Chondrocyte (in vitro differentiated cells): ENCODE measurements around the gene KRT38. TPM values are rescaled to one million over a fixed set of nuclear protein-coding genes. Genes with fewer than 3 reads are reported as not detected.

Experiments
- DNase-seq: peaks from one replicate; pipeline ENCODE4 v3.0.0; 2021; ENCODE audit warnings: mixed read lengths, low spot score
- H3K27ac Mint-ChIP-seq: one replicate; pipeline ENCODE4 v1.8.0; 2021; ENCODE audit warnings: mild to moderate bottlenecking, moderate library complexity, mixed read lengths; ENCODE audit not compliant: unreplicated experiment
- H3K27me3 Mint-ChIP-seq: 2 replicates; pipeline ENCODE4 v1.8.0; 2021; ENCODE audit warnings: low read depth, mixed read lengths
- H3K36me3 Mint-ChIP-seq: 2 replicates; pipeline ENCODE4 v1.8.0; 2021; ENCODE audit warnings: low read depth, mixed read lengths
- H3K4me1 Mint-ChIP-seq: 2 replicates; pipeline ENCODE4 v1.8.0; 2021; ENCODE audit warnings: low read depth, mild to moderate bottlenecking, mixed read lengths
- H3K4me3 Mint-ChIP-seq: one replicate; pipeline ENCODE4 v1.8.0; 2021; ENCODE audit warnings: mild to moderate bottlenecking, moderate library complexity, mixed read lengths; ENCODE audit not compliant: unreplicated experiment
- H3K9me3 Mint-ChIP-seq: 2 replicates; pipeline ENCODE4 v1.8.0; 2021; ENCODE audit warnings: low read depth, mixed read lengths
- total RNA-seq: library from RNA; stranded (reverse); gene quantifications from 3 replicates; pipeline ENCODE4 v1.2.1, GENCODE V29; 2021
- TF ChIP-seq, protein P1 (sequence below): fragments of 200-600 bp; sonication (generic); IDR thresholded peaks from 2 replicates; pipeline ENCODE4 v1.5.0; 2021; ENCODE audit warnings: antibody characterized with exemption, mild to moderate bottlenecking, moderate library complexity

The KRT38 gene
- total RNA-seq, 1 donor from 2014 or later, result not detected

DNA sequence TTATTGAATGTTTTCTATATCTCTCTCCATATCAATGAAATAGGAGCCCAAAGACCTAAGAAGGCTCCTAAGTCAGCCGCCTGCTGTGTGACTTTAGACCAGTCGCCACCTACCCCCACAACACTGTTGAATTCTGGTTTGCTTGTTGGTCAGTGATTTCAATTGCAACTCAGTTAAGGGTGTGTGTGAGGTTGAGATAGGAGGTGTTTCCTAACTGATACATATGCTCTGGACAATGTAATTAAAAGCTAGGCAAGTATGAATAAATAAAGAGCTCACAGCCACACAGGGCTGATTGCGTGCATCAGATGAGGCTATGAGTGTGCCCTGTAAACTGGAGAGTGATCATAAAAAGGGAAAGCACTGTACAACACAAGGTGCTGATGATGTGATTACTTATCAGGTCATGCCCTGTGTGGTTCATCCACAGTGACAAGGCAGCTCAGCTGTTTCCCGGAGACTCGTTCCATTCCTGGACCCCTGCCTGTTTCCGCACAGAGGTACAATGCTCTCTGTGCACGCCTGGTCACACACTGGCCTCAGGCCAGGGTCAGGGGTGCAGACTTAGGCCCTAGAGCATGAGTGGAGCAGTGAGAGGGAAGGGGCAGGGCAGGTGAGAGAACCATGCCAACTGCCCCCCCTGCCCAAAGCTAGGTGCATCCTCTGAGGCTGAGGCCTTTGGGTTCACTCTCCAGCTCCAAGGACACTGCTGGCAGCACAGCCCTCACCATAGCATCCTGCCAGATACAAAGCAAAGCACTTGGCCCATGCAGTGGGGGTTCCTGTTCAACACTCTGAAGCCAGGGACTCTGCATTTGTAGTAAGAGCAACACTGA, 43.4 kb upstream of the KRT38 start:
- no peaks in the 10 kb centered on the region for H3K4me1 Mint-ChIP-seq
- H3K27me3 Mint-ChIP-seq, result peaks cover 13% of the 10 kb centered on the region
- no peaks in the 10 kb centered on the region for H3K9me3 Mint-ChIP-seq
- DNase-seq, result no peak
- H3K27ac Mint-ChIP-seq, result no peak overlapping the region
- no peak overlapping the region for H3K4me3 Mint-ChIP-seq
- H3K36me3 Mint-ChIP-seq, result no peaks in the 10 kb centered on the region
- TF ChIP-seq, protein P1, sequence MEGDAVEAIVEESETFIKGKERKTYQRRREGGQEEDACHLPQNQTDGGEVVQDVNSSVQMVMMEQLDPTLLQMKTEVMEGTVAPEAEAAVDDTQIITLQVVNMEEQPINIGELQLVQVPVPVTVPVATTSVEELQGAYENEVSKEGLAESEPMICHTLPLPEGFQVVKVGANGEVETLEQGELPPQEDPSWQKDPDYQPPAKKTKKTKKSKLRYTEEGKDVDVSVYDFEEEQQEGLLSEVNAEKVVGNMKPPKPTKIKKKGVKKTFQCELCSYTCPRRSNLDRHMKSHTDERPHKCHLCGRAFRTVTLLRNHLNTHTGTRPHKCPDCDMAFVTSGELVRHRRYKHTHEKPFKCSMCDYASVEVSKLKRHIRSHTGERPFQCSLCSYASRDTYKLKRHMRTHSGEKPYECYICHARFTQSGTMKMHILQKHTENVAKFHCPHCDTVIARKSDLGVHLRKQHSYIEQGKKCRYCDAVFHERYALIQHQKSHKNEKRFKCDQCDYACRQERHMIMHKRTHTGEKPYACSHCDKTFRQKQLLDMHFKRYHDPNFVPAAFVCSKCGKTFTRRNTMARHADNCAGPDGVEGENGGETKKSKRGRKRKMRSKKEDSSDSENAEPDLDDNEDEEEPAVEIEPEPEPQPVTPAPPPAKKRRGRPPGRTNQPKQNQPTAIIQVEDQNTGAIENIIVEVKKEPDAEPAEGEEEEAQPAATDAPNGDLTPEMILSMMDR, result no peak

DNA sequence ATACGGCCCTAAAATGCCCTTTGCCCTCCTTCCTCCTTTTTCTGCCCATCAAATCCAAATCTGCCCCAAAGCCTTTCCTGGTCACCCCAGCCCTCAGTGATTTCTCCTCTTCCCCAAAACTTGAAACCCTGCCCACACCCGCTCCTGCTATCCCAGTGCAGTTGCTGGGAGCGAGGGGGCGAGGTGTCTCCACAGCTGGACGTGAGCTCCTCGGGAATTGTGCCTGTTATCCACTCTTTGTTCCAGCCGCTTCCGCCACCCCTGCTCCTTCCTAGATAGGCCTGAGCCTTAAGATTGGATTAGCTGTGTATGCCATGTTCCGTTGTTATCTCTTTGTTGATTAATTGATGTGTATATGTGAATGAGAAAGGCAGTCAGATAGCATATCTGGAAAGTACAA, 42.7 kb upstream of the KRT38 start:
- TF ChIP-seq, protein P1, result no peak
- DNase-seq, result no peak
- H3K27me3 Mint-ChIP-seq, result peaks cover 13% of the 10 kb centered on the region
- no peak overlapping the region for H3K27ac Mint-ChIP-seq
- H3K4me1 Mint-ChIP-seq, result no peaks in the 10 kb centered on the region
- H3K4me3 Mint-ChIP-seq, result no peak overlapping the region
- H3K36me3 Mint-ChIP-seq, result no peaks in the 10 kb centered on the region
- no peaks in the 10 kb centered on the region for H3K9me3 Mint-ChIP-seq

DNA sequence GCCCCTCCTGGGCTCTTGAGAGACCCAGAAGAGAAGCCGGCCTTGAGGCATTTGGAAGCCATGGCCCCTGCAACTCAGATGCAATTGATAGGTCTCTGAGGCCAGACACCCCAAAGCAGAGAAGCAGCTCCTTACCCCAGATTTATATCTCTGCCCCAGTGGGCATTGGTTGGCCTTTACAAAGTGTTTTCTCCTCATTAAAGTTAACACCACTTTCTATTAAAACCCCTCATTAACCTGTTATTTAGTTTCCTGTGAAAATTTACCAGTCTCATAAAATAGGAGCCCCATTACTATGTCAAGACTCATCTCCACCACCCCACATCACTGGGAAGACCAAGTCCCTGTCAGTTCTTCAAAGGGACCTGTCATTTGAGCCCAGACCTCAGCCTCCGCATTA, 40.3 kb upstream of the KRT38 start, which contains the start of gene KRT35:
Gene KRT35 (minus strand): TSS at position 116 of the 400 bp plus-strand sequence. CDS start 54 bp downstream, at position 62.
- Mint-ChIP-seq H3K4me1 (no peaks in the 10 kb centered on the region), H3K4me3 (no peak within 1 kb of the TSS), H3K27me3 (peaks cover 10% of the 10 kb centered on the region), H3K27ac (no peak within 1 kb of the TSS), H3K36me3 (no peaks in the 10 kb centered on the region), H3K9me3 (no peaks in the 10 kb centered on the region)
- TF ChIP-seq, protein P1, result no peak
- no peak for DNase-seq

DNA sequence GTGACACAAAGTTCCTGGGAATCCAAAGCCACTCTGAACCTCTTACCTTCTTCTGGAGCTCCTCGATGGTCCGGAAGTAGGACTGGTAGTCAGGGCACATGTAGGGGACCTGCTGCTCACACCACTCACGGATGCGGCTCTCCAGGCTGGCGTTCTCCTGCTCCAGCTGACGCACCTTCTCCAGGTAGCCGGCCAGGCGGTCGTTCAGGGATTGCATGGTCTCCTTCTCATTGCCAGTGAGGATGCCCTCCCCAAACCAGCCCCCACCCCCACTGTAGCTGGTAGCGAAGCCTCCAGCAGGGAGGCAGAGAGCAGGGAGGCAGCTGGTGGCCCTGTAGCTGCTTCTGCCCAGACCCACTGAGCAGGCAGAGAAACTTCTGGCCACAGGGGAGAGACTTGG, 39.8 kb upstream of the KRT38 start:
- peaks cover 10% of the 10 kb centered on the region for H3K27me3 Mint-ChIP-seq
- H3K4me1 Mint-ChIP-seq, result no peaks in the 10 kb centered on the region
- DNase-seq, result no peak
- no peak overlapping the region for H3K4me3 Mint-ChIP-seq
- H3K9me3 Mint-ChIP-seq, result no peaks in the 10 kb centered on the region
- H3K36me3 Mint-ChIP-seq, result no peaks in the 10 kb centered on the region
- TF ChIP-seq, protein P1, result no peak
- no peak overlapping the region for H3K27ac Mint-ChIP-seq

DNA sequence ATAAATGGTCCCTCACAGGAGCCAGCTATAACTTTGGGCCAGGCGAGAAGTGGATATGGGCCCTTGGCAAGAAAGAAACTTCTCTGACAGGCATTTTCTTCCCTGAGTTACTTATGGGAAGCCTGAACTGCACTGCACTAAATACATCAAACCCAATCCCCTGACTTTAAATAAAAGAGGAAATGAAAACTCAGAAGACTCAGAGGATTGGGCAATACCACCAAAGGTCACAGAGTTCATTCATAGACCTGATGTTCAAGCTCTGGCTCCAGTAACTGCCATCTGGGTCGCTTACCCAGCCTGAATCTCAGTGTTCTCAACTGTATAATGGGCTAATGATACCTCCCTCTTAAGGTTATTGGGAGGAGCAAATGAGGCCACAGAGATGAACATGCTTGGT, 39.4 kb upstream of the KRT38 start:
- TF ChIP-seq, protein P1, result no peak
- Mint-ChIP-seq H3K27ac (no peak overlapping the region), H3K4me1 (no peaks in the 10 kb centered on the region), H3K27me3 (peaks cover 10% of the 10 kb centered on the region), H3K36me3 (no peaks in the 10 kb centered on the region), H3K9me3 (no peaks in the 10 kb centered on the region), H3K4me3 (no peak overlapping the region)
- DNase-seq, result no peak
